ENCODE results near the gene SYAP1. TPM values are rescaled to one million over a fixed set of nuclear protein-coding genes. Genes with fewer than 3 reads are reported as not detected.

The SYAP1 gene
- 18.1 TPM for total RNA-seq
- long read RNA-seq, full-length matches to known transcripts = 42 of 42 reads
- long read RNA-seq, partial matches to known transcripts = 0 of 42 reads
- long read RNA-seq, other reads (novel, unspliced or antisense) = 0 of 42 reads

GRCh38 chrX:16719334-16720084, at the start of gene SYAP1:
Gene SYAP1, plus strand, starts transcription at chrX:16719612. Its CDS starts 113 bp downstream, at chrX:16719725.
- Histone ChIP-seq H3K36me3 (no peaks in the 10 kb centered on the region), H3K4me1 (peaks cover 24% of the 10 kb centered on the region), H3K27me3 (ENCODE audit: low read depth) (no peaks in the 10 kb centered on the region), H3K9me3 (replicated peaks) (no peaks in the 10 kb centered on the region), H3K4me3 (peak within 1 kb of the TSS; percentile 76), H3K27ac (replicated peaks) (peak within 1 kb of the TSS; percentile 92)
- peak; percentile 90 for DNase-seq
- no peak for TF ChIP-seq CTCF (IDR thresholded peaks at IDR 0.05; ENCODE audit: borderline replicate concordance)
- intact Hi-C loops (cut with micrococcal nuclease) = no loop called here

GRCh38 chrX:16671005-16671404, 48.4 kb upstream of the SYAP1 start:
- H3K36me3 ChIP-seq = peaks cover 2% of the 10 kb centered on the region
- H3K27me3 ChIP-seq (ENCODE audit: low read depth) = no peaks in the 10 kb centered on the region
- H3K9me3 ChIP-seq (replicated peaks) = no peaks in the 10 kb centered on the region
- DNase-seq = no peak
- H3K4me1 ChIP-seq = no peaks in the 10 kb centered on the region
- no peak overlapping the region for H3K4me3 ChIP-seq
- TF ChIP-seq CTCF (IDR thresholded peaks at IDR 0.05; ENCODE audit: borderline replicate concordance) = peak; percentile 45
- no peak overlapping the region for H3K27ac ChIP-seq (replicated peaks)
- intact Hi-C loops (cut with micrococcal nuclease) = no loop called here

- peaks cover 33% of the 10 kb centered on the region for H3K36me3 ChIP-seq
- no peak for TF ChIP-seq CTCF (IDR thresholded peaks at IDR 0.05; ENCODE audit: borderline replicate concordance)
- H3K4me1 ChIP-seq = no peaks in the 10 kb centered on the region
- H3K4me3 ChIP-seq = no peak overlapping the region
- intact Hi-C loops (cut with micrococcal nuclease) = no loop called here
- H3K27me3 ChIP-seq (ENCODE audit: low read depth) = no peaks in the 10 kb centered on the region
- H3K9me3 ChIP-seq (replicated peaks) = no peaks in the 10 kb centered on the region
- H3K27ac ChIP-seq (replicated peaks) = no peak overlapping the region
- no peak for DNase-seq
These were observed 40.7 kb upstream of the SYAP1 start for GRCh38 chrX:16678689-16679088.

- intact Hi-C loops (cut with micrococcal nuclease) = no loop called here
- Histone ChIP-seq H3K27ac (replicated peaks) (no peak overlapping the region), H3K4me1 (no peaks in the 10 kb centered on the region), H3K4me3 (no peak overlapping the region), H3K9me3 (replicated peaks) (no peaks in the 10 kb centered on the region), H3K36me3 (peaks cover 34% of the 10 kb centered on the region), H3K27me3 (ENCODE audit: low read depth) (no peaks in the 10 kb centered on the region)
- no peak for DNase-seq
- no peak for TF ChIP-seq CTCF (IDR thresholded peaks at IDR 0.05; ENCODE audit: borderline replicate concordance)
These were observed 36.3 kb upstream of the SYAP1 start for GRCh38 chrX:16683007-16683664.

- intact Hi-C loops (cut with micrococcal nuclease) = no loop called here
- TF ChIP-seq CTCF (IDR thresholded peaks at IDR 0.05; ENCODE audit: borderline replicate concordance) = no peak
- DNase-seq = no peak
- Histone ChIP-seq H3K9me3 (replicated peaks) (no peaks in the 10 kb centered on the region), H3K4me1 (no peaks in the 10 kb centered on the region), H3K4me3 (no peak overlapping the region), H3K27me3 (ENCODE audit: low read depth) (no peaks in the 10 kb centered on the region), H3K36me3 (peaks cover 30% of the 10 kb centered on the region), H3K27ac (replicated peaks) (no peak overlapping the region)
These were observed 31.9 kb upstream of the SYAP1 start for GRCh38 chrX:16687514-16687913.
